Breast epithelium (tissue), 4 donors: ENCODE data around the gene ICOSLG. TPM values are rescaled to one million over a fixed set of nuclear protein-coding genes. Genes with fewer than 3 reads are reported as not detected.
"Not testable (repeated sequence)": the region's sequence is repeated elsewhere in the genome, so short reads cannot be mapped to it uniquely, and the experiment has no call there.

ENCODE experiments used
- DNase-seq, 2 donors: peaks; one replicate each; pipeline ENCODE4 v3.0.0-alpha.2; 2019; ENCODE audit warnings: low spot score in 2 of 2
- H3K27ac ChIP-seq, 2 donors: fragments of 200-600 bp; sonication (generic) in 1 of 2; one replicate each; pipeline ENCODE4 v1.5.1; 2016 to 2019; ENCODE audit warnings: mild to moderate bottlenecking in 1 of 2
- H3K27me3 ChIP-seq, 2 donors: fragments of 200-600 bp; sonication (generic) in 1 of 2; one replicate each; pipeline versions ENCODE4 v1.5.1 to v1.6.0; 2017 to 2019; ENCODE audit warnings: control low read depth in 1 of 2, mild to moderate bottlenecking in 1 of 2
- H3K36me3 ChIP-seq: fragments of 200-600 bp; one replicate; pipeline ENCODE4 v1.5.1; 2019
- H3K4me1 ChIP-seq, 2 donors: fragments of 200-600 bp; sonication (generic); one replicate each; pipeline ENCODE4 v1.5.1; 2016 to 2019; ENCODE audit warnings: control low read depth in 1 of 2
- H3K4me3 ChIP-seq, 3 donors: fragments of 200-600 bp; sonication (generic); 1 replicate in 2 of 3; 2 replicates in 1 of 3; pipeline ENCODE4 v1.5.1; 2016 to 2019; ENCODE audit warnings: mild to moderate bottlenecking in 3 of 3, moderate library complexity in 2 of 3
- H3K9me3 ChIP-seq, 2 donors: fragments of 200-600 bp; sonication (generic) in 1 of 2; one replicate each; pipeline ENCODE4 v1.5.1; 2016 to 2019; ENCODE audit warnings: control low read depth in 1 of 2
- POLR2A ChIP-seq: fragments of 450-650 bp; IDR thresholded peaks from one replicate; pipeline ENCODE4 v1.6.1; 2016; ENCODE audit warnings: antibody characterized with exemption, mild to moderate bottlenecking, moderate library complexity
- POLR2AphosphoS5 ChIP-seq, 3 donors: sonication (generic); formaldehyde crosslinking; IDR thresholded peaks; one replicate each; pipeline ENCODE4 v1.6.1; 2017; ENCODE audit warnings: antibody characterized with exemption in 3 of 3
- intact Hi-C: fragments of 100-400 bp; cut with DNase I; formaldehyde crosslinking; loops from one replicate; pipeline ENCODE4 v1.15.1; 2023; ENCODE audit warnings: low total_unique reads
- total RNA-seq, 3 donors: library from RNA; depleted of rRNA; stranded (reverse); fragments of >200 nt; gene quantifications; one replicate each; pipeline ENCODE4 v1.1.0, GENCODE V29; 2016
- TF ChIP-seq, protein P1 (sequence below), 3 donors: fragments of 450-650 bp; IDR thresholded peaks; one replicate each; pipeline ENCODE4 v1.5.1; 2016 to 2017; ENCODE audit warnings: antibody characterized with exemption in 3 of 3, mild to moderate bottlenecking in 3 of 3, moderate library complexity in 3 of 3

ICOSLG gene
- total RNA-seq, 3 donors from 2014 or later = 0.80 to 4.2 (median 2.6) TPM

GRCh38 chr21:44253832-44254710, 13.3 kb upstream of the ICOSLG start:
- intact Hi-C loops = no loop called here
- Histone ChIP-seq H3K4me3 (no peak overlapping the region), H3K27me3 (no peaks in the 10 kb centered on the region), H3K4me1 (no peaks in the 10 kb centered on the region), H3K9me3 (no peaks in the 10 kb centered on the region), H3K36me3 (no peaks in the 10 kb centered on the region), H3K27ac (no peak overlapping the region)
- no peak for DNase-seq
- no peak for TF ChIP-seq POLR2AphosphoS5 (IDR thresholded peaks at IDR 0.05)
- TF ChIP-seq, protein P1, sequence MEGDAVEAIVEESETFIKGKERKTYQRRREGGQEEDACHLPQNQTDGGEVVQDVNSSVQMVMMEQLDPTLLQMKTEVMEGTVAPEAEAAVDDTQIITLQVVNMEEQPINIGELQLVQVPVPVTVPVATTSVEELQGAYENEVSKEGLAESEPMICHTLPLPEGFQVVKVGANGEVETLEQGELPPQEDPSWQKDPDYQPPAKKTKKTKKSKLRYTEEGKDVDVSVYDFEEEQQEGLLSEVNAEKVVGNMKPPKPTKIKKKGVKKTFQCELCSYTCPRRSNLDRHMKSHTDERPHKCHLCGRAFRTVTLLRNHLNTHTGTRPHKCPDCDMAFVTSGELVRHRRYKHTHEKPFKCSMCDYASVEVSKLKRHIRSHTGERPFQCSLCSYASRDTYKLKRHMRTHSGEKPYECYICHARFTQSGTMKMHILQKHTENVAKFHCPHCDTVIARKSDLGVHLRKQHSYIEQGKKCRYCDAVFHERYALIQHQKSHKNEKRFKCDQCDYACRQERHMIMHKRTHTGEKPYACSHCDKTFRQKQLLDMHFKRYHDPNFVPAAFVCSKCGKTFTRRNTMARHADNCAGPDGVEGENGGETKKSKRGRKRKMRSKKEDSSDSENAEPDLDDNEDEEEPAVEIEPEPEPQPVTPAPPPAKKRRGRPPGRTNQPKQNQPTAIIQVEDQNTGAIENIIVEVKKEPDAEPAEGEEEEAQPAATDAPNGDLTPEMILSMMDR (IDR thresholded peaks at IDR 0.05) = no peak
- TF ChIP-seq POLR2A = no peak

- H3K36me3 ChIP-seq, H3K9me3 ChIP-seq, DNase-seq, H3K4me1 ChIP-seq, H3K27me3 ChIP-seq, H3K4me3 ChIP-seq, H3K27ac ChIP-seq, intact Hi-C loops: not testable (repeated sequence)
Observed at GRCh38 chr21:44249204-44250037, 8.7 kb upstream of the ICOSLG start.

DNA sequence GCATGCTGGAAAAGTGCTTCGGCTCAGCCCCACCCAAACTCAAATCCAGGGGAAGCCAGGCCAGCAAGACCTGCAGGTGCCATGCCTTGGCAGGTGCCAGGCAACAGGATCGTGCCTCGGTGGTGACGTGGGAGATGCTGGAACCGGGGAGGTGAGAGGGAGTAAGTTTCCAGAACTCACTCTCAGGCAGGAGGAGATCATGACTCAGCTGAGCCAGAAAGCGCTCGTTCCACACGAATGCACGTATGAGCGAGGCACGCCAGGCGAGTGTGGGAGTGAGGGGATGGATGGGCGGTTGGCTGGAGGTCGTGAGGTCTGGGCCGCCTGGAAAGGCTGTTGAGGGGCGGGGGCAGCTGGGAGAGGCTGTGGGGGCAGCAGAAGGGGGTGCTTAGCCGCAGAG, 7.2 kb upstream of the ICOSLG start:
- H3K9me3 ChIP-seq, intact Hi-C loops, H3K27me3 ChIP-seq, H3K4me3 ChIP-seq, DNase-seq, H3K4me1 ChIP-seq, H3K27ac ChIP-seq, H3K36me3 ChIP-seq: not testable (repeated sequence)

- DNase-seq, H3K4me3 ChIP-seq, H3K36me3 ChIP-seq, H3K27me3 ChIP-seq, intact Hi-C loops, H3K27ac ChIP-seq, H3K4me1 ChIP-seq, H3K9me3 ChIP-seq: not testable (repeated sequence)
Observed at GRCh38 chr21:44243980-44244379, 3.2 kb upstream of the ICOSLG start.

GRCh38 chr21:44241281-44241680, 538 bp upstream of the ICOSLG start:
- H3K27me3 ChIP-seq, H3K9me3 ChIP-seq, H3K4me1 ChIP-seq, H3K27ac ChIP-seq, H3K4me3 ChIP-seq, H3K36me3 ChIP-seq, DNase-seq, intact Hi-C loops: not testable (repeated sequence)

- DNase-seq, intact Hi-C loops, H3K27me3 ChIP-seq: not testable (repeated sequence)
Observed at GRCh38 chr21:44240353-44240752, 390 bp downstream of the ICOSLG start.

GRCh38 chr21:44229561-44229960, 11.2 kb downstream of the ICOSLG start:
- intact Hi-C loops, DNase-seq, H3K4me1 ChIP-seq: not testable (repeated sequence)

More at GRCh38 chr21:44240353-44240752, 390 bp downstream of the ICOSLG start:
- not testable (repeated sequence) for H3K36me3 ChIP-seq, H3K27ac ChIP-seq, H3K9me3 ChIP-seq, H3K4me3 ChIP-seq, H3K4me1 ChIP-seq

DNA sequence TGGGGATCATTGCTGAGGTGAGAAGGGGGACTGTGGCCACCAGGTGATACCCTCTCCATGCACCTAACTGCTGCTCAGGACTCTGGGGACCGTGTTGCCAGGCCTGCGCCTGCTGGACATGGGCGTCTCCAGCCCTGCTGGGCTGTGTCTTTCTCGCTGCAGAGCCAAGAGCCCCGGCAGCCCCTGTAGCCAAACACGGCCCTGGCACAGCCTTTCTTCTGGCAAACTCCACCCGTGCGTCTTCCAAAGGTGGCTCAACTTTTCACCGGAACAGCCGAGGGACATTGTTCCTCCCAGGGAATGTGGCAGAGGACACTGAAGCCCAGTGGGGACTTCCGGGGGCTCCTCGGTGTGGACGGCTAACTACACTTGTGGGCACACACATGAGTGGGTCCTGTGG, 12.6 kb downstream of the ICOSLG start:
- H3K27ac ChIP-seq, DNase-seq, H3K4me3 ChIP-seq, intact Hi-C loops, H3K9me3 ChIP-seq, H3K4me1 ChIP-seq, H3K27me3 ChIP-seq, H3K36me3 ChIP-seq: not testable (repeated sequence)

More at GRCh38 chr21:44229561-44229960, 11.2 kb downstream of the ICOSLG start:
- H3K27ac ChIP-seq, H3K9me3 ChIP-seq, H3K27me3 ChIP-seq, H3K36me3 ChIP-seq, H3K4me3 ChIP-seq: not testable (repeated sequence)

GRCh38 chr21:44227614-44228013, 13.1 kb downstream of the ICOSLG start:
- H3K9me3 ChIP-seq, DNase-seq, H3K27me3 ChIP-seq, H3K36me3 ChIP-seq, intact Hi-C loops, H3K27ac ChIP-seq, H3K4me3 ChIP-seq, H3K4me1 ChIP-seq: not testable (repeated sequence)

GRCh38 chr21:44225605-44226004, 15.1 kb downstream of the ICOSLG start:
- H3K4me1 ChIP-seq, H3K9me3 ChIP-seq, H3K36me3 ChIP-seq, intact Hi-C loops, H3K27me3 ChIP-seq, H3K27ac ChIP-seq, DNase-seq, H3K4me3 ChIP-seq: not testable (repeated sequence)

DNA sequence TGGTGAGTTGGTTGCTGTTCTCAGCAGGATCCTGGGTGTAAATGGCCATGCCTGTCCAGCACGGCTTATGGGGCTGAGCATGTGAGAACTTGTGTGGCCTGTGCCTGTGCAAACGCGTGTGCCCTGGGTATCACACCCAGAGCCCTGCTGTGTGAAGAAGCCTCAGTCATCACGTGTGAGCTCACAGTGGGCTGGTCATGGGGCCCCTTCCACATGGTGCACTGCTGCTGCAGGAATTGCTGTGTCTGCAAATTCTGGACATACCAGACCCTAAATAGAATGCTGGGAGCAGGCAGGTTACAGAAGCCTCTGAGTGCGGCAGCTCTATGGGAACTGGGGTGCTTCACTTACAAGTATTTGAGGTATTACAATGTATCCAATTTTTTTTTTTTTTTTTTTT, 17.4 kb downstream of the ICOSLG start:
- H3K4me1 ChIP-seq, DNase-seq, H3K36me3 ChIP-seq, H3K27me3 ChIP-seq, intact Hi-C loops, H3K9me3 ChIP-seq, H3K4me3 ChIP-seq, H3K27ac ChIP-seq: not testable (repeated sequence)

- H3K9me3 ChIP-seq, H3K27me3 ChIP-seq, H3K4me3 ChIP-seq, DNase-seq, intact Hi-C loops, H3K36me3 ChIP-seq, H3K4me1 ChIP-seq, H3K27ac ChIP-seq: not testable (repeated sequence)
Observed at GRCh38 chr21:44220674-44221073, 20.1 kb downstream of the ICOSLG start.
